ENCODE results near the gene UACA. TPM values are rescaled to one million over a fixed set of nuclear protein-coding genes. Genes with fewer than 3 reads are reported as not detected.

Gene UACA
- total and polyA plus RNA-seq, 2 donors (not counting 3 experiments of a cell fraction or from before 2014, with no cell fraction given) = 167 to 292 TPM

- DNase-seq (ENCODE audit: low read depth, low spot score) = no peak
- intact Hi-C loops (cut with micrococcal nuclease) = loop anchor here (5.0 to 10.0 kb wide), 2 partner anchors 85 to 1178 kb away; no protein-coding TSS in a partner anchor
These were observed 111.0 kb downstream of the UACA start for GRCh38 chr15:70652341-70652740.

GRCh38 chr15:70651303-70651845, 112.0 kb downstream of the UACA start:
- peak; percentile 36 for DNase-seq (ENCODE audit: low read depth, low spot score)
- H3K9ac ChIP-seq (replicated peaks; ENCODE audit: extremely low read depth, insufficient read depth, low read length) = no peak overlapping the region
- H3K9me3 ChIP-seq (replicated peaks; ENCODE audit: control insufficient read depth, insufficient read depth, low read length) = no peaks in the 10 kb centered on the region
- CTCF ChIA-PET = interaction anchor here (1.1 to 2.0 kb wide), 6 partner anchors 9 to 223 kb away, joined by 3 to 15 read pairs (median 6); no protein-coding TSS in a partner anchor
- FAIRE-seq = no peak
- no peak overlapping the region for H3K4me3 ChIP-seq (replicated peaks in 1 of 3; ENCODE audit: insufficient read depth in 1 of 3, low read depth in 1 of 3, low read length in 3 of 3)
- TF ChIP-seq MYC (IDR thresholded peaks at IDR 0.05; ENCODE audit: low read depth, low read length) = no peak
- no peak for TF ChIP-seq MAX (IDR thresholded peaks at IDR 0.05; ENCODE audit: insufficient read depth, insufficient read length)
- H3K9me1 ChIP-seq (replicated peaks; ENCODE audit: control insufficient read depth, extremely low read depth, insufficient read depth, low read length) = no peaks in the 10 kb centered on the region
- POLR2A ChIA-PET = interaction anchor here (0.6 kb wide), 1 partner anchor 52 kb away, joined by 3 read pairs; no protein-coding TSS in a partner anchor
- no peaks in the 10 kb centered on the region for H3K79me2 ChIP-seq (ENCODE audit: control insufficient read depth, insufficient read depth, low read length)
- peaks cover 28% of the 10 kb centered on the region for H3K4me1 ChIP-seq (ENCODE audit: control insufficient read depth, extremely low read depth, insufficient read depth, low read length)
- dilution Hi-C loops (cut with MboI; ENCODE audit: extremely low pct_ligation_motif_present, low sequenced_read_pairs) (no loop called here), intact Hi-C loops (cut with micrococcal nuclease) (loop anchor here (5.0 to 10.0 kb wide), 2 partner anchors 84 to 1177 kb away; no protein-coding TSS in a partner anchor)
- H4K20me1 ChIP-seq (replicated peaks; ENCODE audit: control insufficient read depth, extremely low read depth, insufficient read depth, low read length) = no peaks in the 10 kb centered on the region
- H3K27me3 ChIP-seq (ENCODE audit: control insufficient read depth in 2 of 2, insufficient read depth in 2 of 2, low read length in 2 of 2) = no peaks in the 10 kb centered on the region
- H3K4me2 ChIP-seq (ENCODE audit: insufficient read depth, low read length) = peak overlapping the region; percentile 22
- H3K27ac ChIP-seq (ENCODE audit: insufficient read depth, low read depth, low read length) = peak overlapping the region; percentile 62
- BruUV-seq (replicated peaks) = no TSS peak
- H2AFZ ChIP-seq (ENCODE audit: low read depth, low read length) = no peak overlapping the region
- H3K36me3 ChIP-seq (ENCODE audit: control insufficient read depth in 2 of 2, extremely low read depth in 1 of 2, insufficient read depth in 2 of 2, low read length in 2 of 2) = peaks cover 0 to 4% of the 10 kb centered on the region in 2 experiments

More at GRCh38 chr15:70652341-70652740, 111.0 kb downstream of the UACA start:
- Histone ChIP-seq H3K27ac (ENCODE audit: insufficient read depth, low read depth, low read length) (no peak overlapping the region), H3K4me1 (ENCODE audit: control insufficient read depth, extremely low read depth, insufficient read depth, low read length) (peaks cover 28% of the 10 kb centered on the region), H3K36me3 (ENCODE audit: control insufficient read depth in 2 of 2, extremely low read depth in 1 of 2, insufficient read depth in 2 of 2, low read length in 2 of 2) (peaks cover 4 to 8% of the 10 kb centered on the region in 2 experiments), H3K9me3 (replicated peaks; ENCODE audit: control insufficient read depth, insufficient read depth, low read length) (no peaks in the 10 kb centered on the region), H3K4me2 (ENCODE audit: insufficient read depth, low read length) (no peak overlapping the region), H4K20me1 (replicated peaks; ENCODE audit: control insufficient read depth, extremely low read depth, insufficient read depth, low read length) (no peaks in the 10 kb centered on the region), H3K9ac (replicated peaks; ENCODE audit: extremely low read depth, insufficient read depth, low read length) (no peak overlapping the region), H2AFZ (ENCODE audit: low read depth, low read length) (no peak overlapping the region), H3K79me2 (ENCODE audit: control insufficient read depth, insufficient read depth, low read length) (no peaks in the 10 kb centered on the region), H3K4me3 (replicated peaks in 1 of 3; ENCODE audit: insufficient read depth in 1 of 3, low read depth in 1 of 3, low read length in 3 of 3) (no peak overlapping the region), H3K9me1 (replicated peaks; ENCODE audit: control insufficient read depth, extremely low read depth, insufficient read depth, low read length) (no peaks in the 10 kb centered on the region), H3K27me3 (ENCODE audit: control insufficient read depth in 2 of 2, insufficient read depth in 2 of 2, low read length in 2 of 2) (no peaks in the 10 kb centered on the region)
- dilution Hi-C loops (cut with MboI; ENCODE audit: extremely low pct_ligation_motif_present, low sequenced_read_pairs) = no loop called here
- BruUV-seq (replicated peaks) = no TSS peak
- FAIRE-seq = no peak
- ChIA-PET POLR2A (no interaction called here), CTCF (interaction anchor here (2.0 to 2.3 kb wide), 2 partner anchors 159 to 222 kb away, joined by 5 to 6 read pairs; no protein-coding TSS in a partner anchor)
- no peak for TF ChIP-seq FOS (IDR thresholded peaks at IDR 0.05; ENCODE audit: borderline replicate concordance, insufficient read depth, low read length)
